DND-41 (cell line): Measurements from ENCODE around the gene KCNN3.

Experiments
- EZH2 ChIP-seq: IDR thresholded peaks from 3 replicates; pipeline ENCODE4 v1.6.1; 2012; ENCODE audit warnings: borderline replicate concordance, low read depth, mild to moderate bottlenecking, moderate library complexity, low read length, inconsistent platforms; ENCODE audit not compliant: severe bottlenecking
- TF ChIP-seq, protein P1 (sequence below): IDR thresholded peaks from 2 replicates; pipeline ENCODE4 v1.5.1; 2012; ENCODE audit warnings: borderline replicate concordance, low read length, moderate library complexity, mild to moderate bottlenecking; ENCODE audit not compliant: poor library complexity, severe bottlenecking; ENCODE audit errors: extremely low read depth

DNA sequence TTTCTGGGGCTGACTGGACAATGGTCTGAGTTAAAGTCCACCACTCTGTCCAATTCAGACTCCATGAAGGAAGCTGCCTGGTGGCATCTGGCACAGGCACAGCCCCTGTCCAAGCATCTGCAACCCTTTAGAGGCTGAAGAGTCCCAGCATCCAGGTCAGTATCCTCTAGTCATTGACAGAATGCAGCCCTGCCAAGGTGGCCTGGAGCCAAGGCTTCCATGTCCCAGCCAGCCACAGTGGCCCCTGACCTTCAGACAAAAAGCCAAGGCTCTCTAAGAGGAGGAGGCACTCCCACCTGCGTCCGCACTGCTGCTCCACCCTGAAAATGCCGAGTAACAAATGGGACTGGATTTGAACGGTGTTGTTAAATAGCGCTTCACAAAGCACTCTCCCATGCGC, 49.4 kb downstream of the KCNN3 start:
- TF ChIP-seq, protein P1, sequence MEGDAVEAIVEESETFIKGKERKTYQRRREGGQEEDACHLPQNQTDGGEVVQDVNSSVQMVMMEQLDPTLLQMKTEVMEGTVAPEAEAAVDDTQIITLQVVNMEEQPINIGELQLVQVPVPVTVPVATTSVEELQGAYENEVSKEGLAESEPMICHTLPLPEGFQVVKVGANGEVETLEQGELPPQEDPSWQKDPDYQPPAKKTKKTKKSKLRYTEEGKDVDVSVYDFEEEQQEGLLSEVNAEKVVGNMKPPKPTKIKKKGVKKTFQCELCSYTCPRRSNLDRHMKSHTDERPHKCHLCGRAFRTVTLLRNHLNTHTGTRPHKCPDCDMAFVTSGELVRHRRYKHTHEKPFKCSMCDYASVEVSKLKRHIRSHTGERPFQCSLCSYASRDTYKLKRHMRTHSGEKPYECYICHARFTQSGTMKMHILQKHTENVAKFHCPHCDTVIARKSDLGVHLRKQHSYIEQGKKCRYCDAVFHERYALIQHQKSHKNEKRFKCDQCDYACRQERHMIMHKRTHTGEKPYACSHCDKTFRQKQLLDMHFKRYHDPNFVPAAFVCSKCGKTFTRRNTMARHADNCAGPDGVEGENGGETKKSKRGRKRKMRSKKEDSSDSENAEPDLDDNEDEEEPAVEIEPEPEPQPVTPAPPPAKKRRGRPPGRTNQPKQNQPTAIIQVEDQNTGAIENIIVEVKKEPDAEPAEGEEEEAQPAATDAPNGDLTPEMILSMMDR = no peak
- no peak for TF ChIP-seq EZH2
